PC-9 (cell line): ENCODE results near the gene PRSS23. TPM values are rescaled to one million over a fixed set of nuclear protein-coding genes. Genes with fewer than 3 reads are reported as not detected.

Experiments
- BruUV-seq: library from RNA; stranded (reverse); fragments of 400-500 nt; replicated peaks from 2 replicates; lab custom pipeline; 2021; lab: Mats Ljungman, UMichigan
- CTCF ChIA-PET: fragments of 300-600 bp; sonication (Branson Sonifier 250); formaldehyde crosslinking; loops from one replicate; lab custom pipeline; 2022; ENCODE audit warnings: antibody characterized with exemption; lab: Charles Lee
- POLR2A ChIA-PET: fragments of 300-600 bp; sonication (Branson Sonifier 250); formaldehyde crosslinking; loops from one replicate; lab custom pipeline; 2022; ENCODE audit warnings: antibody characterized with exemption; ENCODE audit not compliant: unreplicated experiment; lab: Charles Lee
- DNase-seq, 2 experiments: peaks; one replicate each; pipeline versions ENCODE4 v3.0.0 to v3.0.0-alpha.2; 2015 to 2022; ENCODE audit warnings: mixed read lengths in 1 of 2
- H2AFZ ChIP-seq: fragments of 200-600 bp; sonication (generic); 2 replicates; pipeline ENCODE4 v1.8.1; 2017; ENCODE audit warnings: antibody characterized with exemption
- H3F3A ChIP-seq: fragments of 200-600 bp; sonication (generic); 2 replicates; pipeline ENCODE4 v1.8.1; 2017; ENCODE audit warnings: antibody characterized with exemption, mild to moderate bottlenecking, low read depth; ENCODE audit not compliant: insufficient read depth
- H3K27ac ChIP-seq: fragments of 200-600 bp; sonication (generic); 2 replicates; pipeline ENCODE4 v1.6.1; 2016; ENCODE audit warnings: mixed run types
- H3K27me3 ChIP-seq: fragments of 200-600 bp; sonication (generic); 2 replicates; pipeline ENCODE4 v1.6.1; 2016; ENCODE audit warnings: low read depth, mixed run types; ENCODE audit not compliant: insufficient read depth
- H3K36me3 ChIP-seq: fragments of 200-600 bp; sonication (generic); 2 replicates; pipeline ENCODE4 v1.6.1; 2016; ENCODE audit warnings: low read depth, mixed run types
- H3K4me1 ChIP-seq: fragments of 200-600 bp; sonication (generic); replicated peaks from 2 replicates; pipeline ENCODE4 v1.6.1; 2016; ENCODE audit warnings: mixed run types; ENCODE audit not compliant: insufficient read depth
- H3K4me2 ChIP-seq: fragments of 200-600 bp; sonication (generic); 2 replicates; pipeline ENCODE4 v1.6.1; 2017; ENCODE audit warnings: mixed run types
- H3K4me3 ChIP-seq: fragments of 200-600 bp; sonication (generic); 2 replicates; pipeline ENCODE4 v1.6.1; 2016; ENCODE audit warnings: mixed run types
- H3K79me2 ChIP-seq: fragments of 200-600 bp; sonication (generic); 2 replicates; pipeline ENCODE4 v1.6.1; 2017; ENCODE audit warnings: low read depth, mixed run types
- H3K9me2 ChIP-seq: fragments of 200-600 bp; sonication (generic); 2 replicates; pipeline ENCODE4 v1.8.1; 2017; ENCODE audit warnings: mild to moderate bottlenecking; ENCODE audit not compliant: insufficient read depth
- H3K9me3 ChIP-seq: fragments of 200-600 bp; sonication (generic); 2 replicates; pipeline ENCODE4 v1.8.1; 2016; ENCODE audit warnings: low read depth; ENCODE audit not compliant: insufficient read depth
- H4K20me1 ChIP-seq: fragments of 200-600 bp; sonication (generic); 2 replicates; pipeline ENCODE4 v1.8.1; 2017; ENCODE audit not compliant: insufficient read depth
- CTCF ChIP-seq: fragments of 200-600 bp; sonication (generic); conservative IDR thresholded peaks from 2 replicates; pipeline ENCODE4 v1.6.1; 2017; ENCODE audit warnings: mixed run types, antibody characterized with exemption, mild to moderate bottlenecking, moderate library complexity
- EZH2 ChIP-seq: fragments of 200-600 bp; sonication (generic); IDR thresholded peaks from 2 replicates; pipeline ENCODE4 v1.8.0; 2017; ENCODE audit warnings: antibody characterized with exemption, low read depth
- intact Hi-C: fragments of 100-400 bp; cut with micrococcal nuclease; formaldehyde crosslinking; loops from one replicate; pipeline ENCODE4 v1.10.0; 2022; ENCODE audit not compliant: unreplicated experiment
- total RNA-seq: library from RNA; stranded (reverse); gene quantifications from 2 replicates; pipeline ENCODE4 v1.2.3, GENCODE V29; 2021

The PRSS23 gene
- total RNA-seq, 1 experiment from 2014 or later: 235 TPM

GRCh38 chr11:86804951-86805350 lies 4.6 kb downstream of the PRSS23 start:
- Histone ChIP-seq H2AFZ (no peak overlapping the region), H3K4me1 (peaks cover 37% of the 10 kb centered on the region), H3K9me2 (no peaks in the 10 kb centered on the region; the same call in 1 of the 2 replicates), H3K4me2 (no peak overlapping the region), H3K79me2 (peaks cover 66% of the 10 kb centered on the region), H3K4me3 (no peak overlapping the region), H4K20me1 (no peaks in the 10 kb centered on the region), H3K36me3 (peaks cover 42% of the 10 kb centered on the region), H3K27me3 (no peaks in the 10 kb centered on the region), H3K27ac (no peak overlapping the region), H3K9me3 (no peaks in the 10 kb centered on the region), H3F3A (peaks cover 36% of the 10 kb centered on the region)
- TF ChIP-seq CTCF: no peak
- no peak for TF ChIP-seq EZH2
- intact Hi-C loops: loop anchor here (5.0 kb wide), 2 partner anchors 112 to 198 kb away; no protein-coding TSS in a partner anchor
- ChIA-PET POLR2A (no interaction called here), CTCF (no interaction called here)
- BruUV-seq: no TSS peak
- no peak for DNase-seq

GRCh38 chr11:86805873-86806310 lies 5.5 kb downstream of the PRSS23 start:
- ChIA-PET POLR2A (no interaction called here), CTCF (interaction anchor here (0.6 kb wide), 1 partner anchor 169 kb away, joined by 5 read pairs; no protein-coding TSS in a partner anchor)
- Histone ChIP-seq H3K36me3 (peaks cover 42% of the 10 kb centered on the region), H3K4me2 (no peak overlapping the region), H2AFZ (no peak overlapping the region), H3K4me3 (no peak overlapping the region), H3K79me2 (peaks cover 62% of the 10 kb centered on the region), H3K9me2 (no peaks in the 10 kb centered on the region; the same call in 1 of the 2 replicates), H4K20me1 (no peaks in the 10 kb centered on the region), H3K27ac (no peak overlapping the region), H3K27me3 (no peaks in the 10 kb centered on the region), H3F3A (peaks cover 45% of the 10 kb centered on the region), H3K9me3 (no peaks in the 10 kb centered on the region), H3K4me1 (peaks cover 39% of the 10 kb centered on the region)
- intact Hi-C loops: no loop called here
- DNase-seq: no peak
- BruUV-seq: no TSS peak
- no peak for TF ChIP-seq EZH2
- TF ChIP-seq CTCF: no peak

- Histone ChIP-seq H3K4me3 (no peak overlapping the region), H3F3A (peaks cover 45% of the 10 kb centered on the region), H3K9me2 (no peaks in the 10 kb centered on the region; the same call in 1 of the 2 replicates), H3K27me3 (no peaks in the 10 kb centered on the region), H3K27ac (no peak overlapping the region), H3K36me3 (peaks cover 42% of the 10 kb centered on the region), H3K4me1 (peaks cover 39% of the 10 kb centered on the region), H3K4me2 (no peak overlapping the region), H3K9me3 (no peaks in the 10 kb centered on the region), H3K79me2 (peaks cover 52% of the 10 kb centered on the region), H2AFZ (no peak overlapping the region), H4K20me1 (no peaks in the 10 kb centered on the region)
- intact Hi-C loops: no loop called here
- BruUV-seq: no TSS peak
- POLR2A ChIA-PET: interaction anchor here (0.6 kb wide), 1 partner anchor 62 kb away, joined by 3 read pairs; no protein-coding TSS in a partner anchor
- TF ChIP-seq EZH2 (no peak), CTCF (no peak)
- CTCF ChIA-PET: interaction anchor here (0.5 kb wide), 1 partner anchor 482 kb away, joined by 5 read pairs; no protein-coding TSS in a partner anchor
- no peak for DNase-seq
Measured at GRCh38 chr11:86806903-86807302, 6.6 kb downstream of the PRSS23 start.
